Naive thymus-derived CD4-positive, alpha-beta T cell (primary cell): ENCODE measurements around the gene ZNF469. TPM values are rescaled to one million over a fixed set of nuclear protein-coding genes. Genes with fewer than 3 reads are reported as not detected.
A peak's percentile ranks its signal among the peaks of the same experiment; 100 is the strongest.

Experiments
- ATAC-seq: fragments of 150-1000 bp; cut with Tn5 transposase; 2 replicates; pipeline ENCODE4 v1.10.0; 2021; ENCODE audit warnings: mild to moderate bottlenecking, moderate library complexity
- CTCF ChIA-PET: fragments of 350-600 bp; sonication (Branson Sonifier 250); formaldehyde crosslinking; loops from one replicate; lab custom pipeline; 2021; ENCODE audit warnings: antibody characterized with exemption; lab: Charles Lee
- POLR2A ChIA-PET: fragments of 350-600 bp; sonication (Branson Sonifier 250); formaldehyde crosslinking; loops from one replicate; lab custom pipeline; 2021; ENCODE audit warnings: antibody characterized with exemption, inconsistent platforms; lab: Charles Lee
- DNase-seq, 9 donors: peaks; one replicate each; pipeline versions ENCODE4 v3.0.0 to v3.0.0-alpha.2; 2020 to 2022; ENCODE audit warnings: mixed read lengths in 1 of 9
- H3K27ac ChIP-seq: one replicate; pipeline ENCODE4 v1.7.0; 2013; ENCODE audit warnings: mild to moderate bottlenecking, low read depth, low read length, moderate library complexity
- H3K27me3 ChIP-seq, 2 donors: one replicate each; pipeline ENCODE4 v1.7.0; 2013; ENCODE audit warnings: low read length in 2 of 2, mild to moderate bottlenecking in 2 of 2, moderate library complexity in 2 of 2; ENCODE audit not compliant: control insufficient read depth in 2 of 2, insufficient read depth in 2 of 2
- H3K36me3 ChIP-seq, 3 experiments: 1 replicate in 2 of 3; 2 replicates in 1 of 3; pipeline ENCODE4 v1.7.0; 2013; ENCODE audit warnings: low read length in 3 of 3, mild to moderate bottlenecking in 3 of 3, moderate library complexity in 1 of 3; ENCODE audit not compliant: insufficient read depth in 3 of 3, control insufficient read depth in 2 of 3
- H3K4me1 ChIP-seq, 2 donors: one replicate each; pipeline ENCODE4 v1.7.0; 2013; ENCODE audit warnings: low read length in 2 of 2, mild to moderate bottlenecking in 2 of 2, moderate library complexity in 1 of 2; ENCODE audit not compliant: control insufficient read depth in 2 of 2, insufficient read depth in 2 of 2
- H3K4me3 ChIP-seq: 2 replicates; pipeline ENCODE4 v1.7.0; 2013; ENCODE audit warnings: mild to moderate bottlenecking, low read length
- H3K9me3 ChIP-seq, 3 experiments: 1 replicate in 2 of 3; 2 replicates in 1 of 3; pipeline ENCODE4 v1.7.0; 2013; ENCODE audit warnings: low read length in 3 of 3; ENCODE audit not compliant: control insufficient read depth in 2 of 3
- H3K27ac Mint-ChIP-seq, 9 donors: one replicate each; pipeline ENCODE4 v1.8.0; 2020 to 2022; ENCODE audit warnings: mixed read lengths in 9 of 9, mild to moderate bottlenecking in 8 of 9, moderate library complexity in 5 of 9, inconsistent platforms in 2 of 9
- H3K27me3 Mint-ChIP-seq, 5 donors: one replicate each; pipeline ENCODE4 v1.8.0; 2021 to 2022; ENCODE audit warnings: mixed read lengths in 5 of 5, mild to moderate bottlenecking in 1 of 5
- H3K36me3 Mint-ChIP-seq, 5 donors: one replicate each; pipeline ENCODE4 v1.8.0; 2020 to 2022; ENCODE audit warnings: mixed read lengths in 5 of 5, mild to moderate bottlenecking in 3 of 5, inconsistent platforms in 1 of 5
- H3K4me1 Mint-ChIP-seq, 7 donors: one replicate each; pipeline ENCODE4 v1.8.0; 2020 to 2022; ENCODE audit warnings: mixed read lengths in 7 of 7, mild to moderate bottlenecking in 3 of 7, inconsistent platforms in 1 of 7
- H3K4me3 Mint-ChIP-seq, 10 donors: one replicate each; pipeline ENCODE4 v1.8.0; 2020 to 2022; ENCODE audit warnings: mild to moderate bottlenecking in 10 of 10, mixed read lengths in 10 of 10, moderate library complexity in 6 of 10, inconsistent platforms in 2 of 10
- H3K9me3 Mint-ChIP-seq, 11 donors: one replicate each; pipeline ENCODE4 v1.8.0; 2020 to 2022; ENCODE audit warnings: mixed read lengths in 11 of 11, mild to moderate bottlenecking in 4 of 11, inconsistent platforms in 1 of 11, moderate library complexity in 1 of 11
- intact Hi-C, 2 donors: fragments of 100-400 bp; cut with micrococcal nuclease; formaldehyde crosslinking; loops; one replicate each; pipeline ENCODE4 v1.15.1; 2023
- polyA plus RNA-seq, 2 donors: library from polyadenylated mRNA; unstranded; fragments of 300-500 nt; fragmentation: Illumina TruSeq; gene quantifications; one replicate each; pipeline ENCODE4 v1.2.3, GENCODE V29; 2021
- total RNA-seq, 6 experiments: library from RNA in 5 of 6; stranded (reverse) in 5 of 6; gene quantifications; 1 replicate in 5 of 6; 2 replicates in 1 of 6; pipeline ENCODE4 v1.2.3 and lab custom pipeline; 2021 to 2026

The ZNF469 gene
- total and polyA plus RNA-seq, 7 experiments from 2014 or later: 0.07 to 1.6 (median 1.1) TPM; not detected in 1

DNA sequence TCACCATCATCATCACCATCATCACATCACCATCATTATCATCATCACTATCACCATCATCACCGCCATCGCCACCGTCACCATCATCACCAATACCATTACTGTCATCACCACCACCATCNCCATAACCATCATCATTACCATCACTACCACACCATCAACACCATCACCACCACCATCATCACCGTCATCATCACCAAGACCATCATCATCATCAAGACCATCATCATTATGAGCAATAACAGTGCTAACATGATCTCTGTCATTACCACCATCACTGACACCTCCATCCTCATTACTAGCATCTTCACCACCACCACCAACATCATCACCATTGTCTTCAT, 16.1 kb upstream of the ZNF469 start:
- H3K9me3 Mint-ChIP-seq: peaks cover 0 to 23% (median 11%) of the 10 kb centered on the region in 11 donors
- no peaks in the 10 kb centered on the region for H3K27me3 ChIP-seq
- no peak overlapping the region for H3K4me3 Mint-ChIP-seq
- no peaks in the 10 kb centered on the region for H3K4me1 Mint-ChIP-seq
- H3K4me1 ChIP-seq: no peaks in the 10 kb centered on the region
- H3K36me3 Mint-ChIP-seq: peaks cover 0 to 15% (median 0%) of the 10 kb centered on the region in 5 donors
- DNase-seq (no peak), ATAC-seq (no peak)
- H3K27ac ChIP-seq: no peak overlapping the region
- POLR2A ChIA-PET: no interaction called here
- no peaks in the 10 kb centered on the region for H3K36me3 ChIP-seq
- H3K9me3 ChIP-seq: peaks cover 0 to 5% (median 0%) of the 10 kb centered on the region in 3 experiments
- intact Hi-C loops: no loop called here
- no peak overlapping the region for H3K4me3 ChIP-seq
- peaks cover 9 to 22% (median 19%) of the 10 kb centered on the region in 5 donors for H3K27me3 Mint-ChIP-seq
- no peak overlapping the region for H3K27ac Mint-ChIP-seq
- CTCF ChIA-PET: no interaction called here

DNA sequence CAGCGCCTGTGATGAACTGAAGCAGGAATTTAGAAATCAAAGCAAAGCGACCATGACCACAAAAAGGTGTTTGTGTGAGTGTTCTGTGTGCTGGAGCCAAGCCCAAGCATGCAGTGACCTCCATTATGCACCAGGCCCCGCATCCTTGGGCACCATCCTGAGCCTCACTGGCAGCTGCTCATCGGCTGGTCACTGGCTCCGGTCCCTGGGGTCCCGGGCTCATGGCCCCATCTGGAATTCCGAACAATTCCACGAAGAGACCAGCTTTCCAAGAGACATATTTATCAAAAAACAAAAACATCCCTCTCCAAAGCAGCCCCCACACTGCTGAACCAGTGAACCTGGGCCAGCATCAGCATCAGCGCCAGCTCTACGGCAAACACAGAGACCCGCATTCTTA, 15.2 kb upstream of the ZNF469 start:
- H3K4me1 ChIP-seq: no peaks in the 10 kb centered on the region
- no peaks in the 10 kb centered on the region for H3K27me3 ChIP-seq
- no peaks in the 10 kb centered on the region for H3K36me3 ChIP-seq
- H3K4me1 Mint-ChIP-seq: no peaks in the 10 kb centered on the region
- intact Hi-C loops: no loop called here
- ChIA-PET POLR2A (no interaction called here), CTCF (no interaction called here)
- no peak overlapping the region for H3K4me3 ChIP-seq
- ATAC-seq (no peak), DNase-seq (no peak)
- H3K36me3 Mint-ChIP-seq: peaks cover 0 to 12% (median 0%) of the 10 kb centered on the region in 5 donors
- H3K4me3 Mint-ChIP-seq: no peak overlapping the region
- H3K27me3 Mint-ChIP-seq: peaks cover 8 to 15% (median 14%) of the 10 kb centered on the region in 5 donors
- H3K27ac ChIP-seq: no peak overlapping the region
- peaks cover 0 to 5% (median 0%) of the 10 kb centered on the region in 3 experiments for H3K9me3 ChIP-seq
- peaks cover 0 to 16% (median 6%) of the 10 kb centered on the region in 11 donors for H3K9me3 Mint-ChIP-seq
- no peak overlapping the region for H3K27ac Mint-ChIP-seq

DNA sequence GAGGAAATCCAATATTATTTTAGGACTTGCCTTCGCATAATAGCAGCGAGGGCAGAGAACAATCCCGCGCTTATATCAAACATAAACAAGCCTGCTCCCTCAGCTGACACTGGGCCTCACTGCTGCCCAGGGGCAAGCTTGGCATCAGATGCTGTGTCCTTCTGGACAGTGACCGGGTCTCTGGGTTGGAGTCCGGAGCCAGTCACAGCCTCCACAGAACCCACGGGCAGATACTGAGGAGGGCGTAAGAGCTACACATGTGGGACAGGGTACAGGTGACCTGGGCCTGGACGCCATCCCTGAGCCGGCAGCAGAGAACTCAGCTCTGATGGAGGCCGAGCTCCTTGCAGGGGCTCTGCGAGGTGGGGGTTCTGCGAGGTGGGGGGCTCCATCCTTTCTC, 14.7 kb upstream of the ZNF469 start:
- CTCF ChIA-PET: no interaction called here
- Histone ChIP-seq H3K9me3 (peaks cover 0 to 3% (median 0%) of the 10 kb centered on the region in 3 experiments), H3K27me3 (no peaks in the 10 kb centered on the region), H3K4me3 (no peak overlapping the region), H3K36me3 (no peaks in the 10 kb centered on the region), H3K27ac (no peak overlapping the region), H3K4me1 (no peaks in the 10 kb centered on the region)
- ATAC-seq (no peak), DNase-seq (no peak)
- Mint-ChIP-seq H3K4me1 (no peaks in the 10 kb centered on the region), H3K27ac (no peak overlapping the region), H3K4me3 (no peak overlapping the region), H3K9me3 (peaks cover 0 to 11% (median 5%) of the 10 kb centered on the region in 11 donors), H3K36me3 (peaks cover 0 to 7% (median 0%) of the 10 kb centered on the region in 5 donors), H3K27me3 (peaks cover 6 to 11% (median 10%) of the 10 kb centered on the region in 5 donors)
- intact Hi-C loops: no loop called here
- POLR2A ChIA-PET: no interaction called here

DNA sequence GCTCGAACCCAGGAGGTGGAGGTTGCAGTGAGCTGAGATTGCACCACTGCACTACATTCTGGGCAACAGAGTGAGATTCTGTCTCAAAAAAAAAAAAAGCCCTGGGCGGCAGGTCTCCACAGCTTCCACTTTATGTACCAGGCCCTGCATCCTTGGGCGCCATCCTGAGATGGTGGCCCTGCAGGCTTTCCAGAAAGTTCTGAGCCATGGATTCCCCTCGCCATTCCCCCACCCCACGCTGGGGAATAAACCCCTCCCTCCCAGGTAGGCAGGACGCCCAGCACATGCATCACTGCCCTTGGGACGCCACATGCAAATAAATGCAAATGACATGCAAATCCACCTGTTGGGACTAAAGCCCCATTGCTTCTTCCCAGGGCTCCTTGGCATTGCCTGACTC, 13.8 kb upstream of the ZNF469 start:
- Histone ChIP-seq H3K9me3 (no peaks in the 10 kb centered on the region), H3K4me1 (no peaks in the 10 kb centered on the region), H3K36me3 (no peaks in the 10 kb centered on the region), H3K27me3 (no peaks in the 10 kb centered on the region), H3K4me3 (no peak overlapping the region), H3K27ac (no peak overlapping the region)
- no peak overlapping the region for H3K4me3 Mint-ChIP-seq
- ChIA-PET POLR2A (no interaction called here), CTCF (no interaction called here)
- no peak overlapping the region for H3K27ac Mint-ChIP-seq
- no peaks in the 10 kb centered on the region for H3K36me3 Mint-ChIP-seq
- DNase-seq (no peak), ATAC-seq (no peak)
- peaks cover 0 to 3% (median 2%) of the 10 kb centered on the region in 5 donors for H3K27me3 Mint-ChIP-seq
- H3K9me3 Mint-ChIP-seq: peaks cover 0 to 3% (median under 1%) of the 10 kb centered on the region in 11 donors
- no peaks in the 10 kb centered on the region for H3K4me1 Mint-ChIP-seq
- intact Hi-C loops: no loop called here

DNA sequence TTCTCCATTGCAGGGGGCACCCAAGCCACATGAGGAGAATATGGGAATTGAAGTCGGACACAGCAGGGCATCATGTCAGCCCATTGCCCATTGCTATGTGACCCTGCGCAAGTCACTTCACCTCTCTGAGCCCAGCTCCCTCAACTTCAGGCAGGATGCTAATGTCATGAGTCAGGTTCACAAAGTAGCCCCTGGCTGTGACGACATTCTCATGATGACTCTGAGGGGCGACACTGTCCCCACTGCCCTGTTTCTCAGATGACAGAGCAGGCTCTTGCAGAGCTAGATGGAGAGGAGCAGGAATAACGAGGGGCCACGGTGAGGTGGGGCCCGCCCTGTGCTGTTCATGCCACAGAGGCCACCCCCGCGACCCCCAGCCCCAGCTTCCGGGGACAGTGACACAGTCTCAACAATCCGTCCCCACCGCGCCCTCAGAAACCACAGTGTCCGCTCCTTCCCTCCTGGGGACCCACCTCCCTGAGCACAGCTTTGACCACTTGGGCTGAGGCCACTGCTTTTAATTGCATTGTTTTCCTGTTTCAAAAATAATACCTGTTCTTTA, 13.2 kb upstream of the ZNF469 start:
- DNase-seq: no peak
- H3K27ac ChIP-seq: no peak overlapping the region
- Mint-ChIP-seq H3K27me3 (peaks cover 0 to 7% (median 5%) of the 10 kb centered on the region in 5 donors), H3K9me3 (peaks cover 0 to 1% (median 0%) of the 10 kb centered on the region in 11 donors), H3K4me1 (no peaks in the 10 kb centered on the region), H3K4me3 (no peak overlapping the region), H3K36me3 (no peaks in the 10 kb centered on the region), H3K27ac (peak overlapping the region in 1 of 9 donors; percentile 31)
- no peaks in the 10 kb centered on the region for H3K4me1 ChIP-seq
- no peaks in the 10 kb centered on the region for H3K36me3 ChIP-seq
- no peaks in the 10 kb centered on the region for H3K27me3 ChIP-seq
- H3K4me3 ChIP-seq: no peak overlapping the region
- H3K9me3 ChIP-seq: no peaks in the 10 kb centered on the region
- ChIA-PET POLR2A (no interaction called here), CTCF (no interaction called here)
- intact Hi-C loops: no loop called here
- ATAC-seq: no peak

DNA sequence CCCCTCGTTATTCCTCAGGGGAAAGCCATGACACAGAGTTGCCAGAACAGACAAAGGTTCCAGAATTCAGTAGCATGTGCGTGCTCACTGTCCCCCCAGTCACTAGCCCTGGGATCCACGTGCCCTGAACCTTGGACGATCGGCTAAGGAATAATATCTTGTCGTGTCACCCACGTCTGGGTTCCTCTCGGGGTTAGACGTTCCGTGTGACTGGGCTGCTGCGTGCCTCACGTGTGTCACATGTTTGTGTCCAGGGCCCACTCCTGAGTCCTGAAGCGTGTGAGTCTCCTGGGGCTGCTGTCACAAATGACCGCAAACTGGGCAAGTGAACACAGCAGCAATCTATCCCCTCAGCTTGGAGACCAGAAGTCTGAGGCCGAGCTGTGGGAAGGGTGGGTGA, 12.4 kb upstream of the ZNF469 start:
- ChIA-PET CTCF (no interaction called here), POLR2A (no interaction called here)
- H3K4me3 Mint-ChIP-seq: no peak overlapping the region
- no peak for ATAC-seq
- peaks cover 0 to 8% (median 5%) of the 10 kb centered on the region in 5 donors for H3K27me3 Mint-ChIP-seq
- H3K36me3 ChIP-seq: no peaks in the 10 kb centered on the region
- H3K4me1 Mint-ChIP-seq: no peaks in the 10 kb centered on the region
- no peaks in the 10 kb centered on the region for H3K4me1 ChIP-seq
- no peaks in the 10 kb centered on the region for H3K36me3 Mint-ChIP-seq
- peaks cover 0 to 1% (median 0%) of the 10 kb centered on the region in 11 donors for H3K9me3 Mint-ChIP-seq
- H3K27me3 ChIP-seq: no peaks in the 10 kb centered on the region
- intact Hi-C loops: no loop called here
- no peak overlapping the region for H3K27ac Mint-ChIP-seq
- no peaks in the 10 kb centered on the region for H3K9me3 ChIP-seq
- DNase-seq: no peak
- no peak overlapping the region for H3K27ac ChIP-seq
- H3K4me3 ChIP-seq: no peak overlapping the region

DNA sequence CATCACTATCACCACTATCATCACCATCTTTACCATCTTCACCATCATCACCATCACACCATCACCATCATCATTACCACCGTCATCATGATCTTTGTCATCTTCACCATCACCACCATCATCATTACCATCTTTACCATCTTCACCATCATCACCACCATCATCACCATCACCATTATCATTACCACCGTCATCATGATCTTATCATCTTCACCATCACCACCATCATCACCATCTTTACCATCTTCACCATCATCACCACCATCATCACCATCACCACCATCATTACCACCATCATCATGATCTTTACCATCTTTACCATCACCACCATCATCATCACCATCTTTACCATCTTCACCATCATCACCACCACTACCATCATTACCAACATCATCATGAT, 10.2 kb upstream of the ZNF469 start:
- no peaks in the 10 kb centered on the region for H3K4me1 Mint-ChIP-seq
- H3K9me3 ChIP-seq: no peaks in the 10 kb centered on the region
- no peak overlapping the region for H3K4me3 ChIP-seq
- H3K9me3 Mint-ChIP-seq: peaks cover 0 to 1% (median 0%) of the 10 kb centered on the region in 11 donors
- H3K27me3 Mint-ChIP-seq: peaks cover 0 to 9% (median 7%) of the 10 kb centered on the region in 5 donors
- ChIA-PET POLR2A (no interaction called here), CTCF (no interaction called here)
- H3K36me3 Mint-ChIP-seq: no peaks in the 10 kb centered on the region
- no peaks in the 10 kb centered on the region for H3K4me1 ChIP-seq
- ATAC-seq (no peak), DNase-seq (no peak)
- H3K27ac ChIP-seq: no peak overlapping the region
- H3K36me3 ChIP-seq: no peaks in the 10 kb centered on the region
- no peak overlapping the region for H3K27ac Mint-ChIP-seq
- intact Hi-C loops: no loop called here
- H3K27me3 ChIP-seq: no peaks in the 10 kb centered on the region
- H3K4me3 Mint-ChIP-seq: no peak overlapping the region
